Endometrium (tissue), 2 donors: ENCODE data around the gene RAP2A.

Source experiments
- FAIRE-seq: peaks from 2 replicates; lab custom pipeline; 2012; peaks lifted over from hg19 to GRCh38; lab: Jason Lieb, UNC
- donor health status: control.
- donor health status: control.

The RAP2A gene

GRCh38 chr13:97448503-97449251 lies 14.7 kb downstream of the RAP2A start:
- FAIRE-seq, result no peak

GRCh38 chr13:97454699-97455098 lies 20.7 kb downstream of the RAP2A start:
- no peak for FAIRE-seq

- no peak for FAIRE-seq
These were observed 22.1 kb downstream of the RAP2A start for GRCh38 chr13:97456047-97456446.

- FAIRE-seq, result no peak
These were observed 25.3 kb downstream of the RAP2A start for GRCh38 chr13:97459215-97459777.

GRCh38 chr13:97460004-97460775 lies 26.2 kb downstream of the RAP2A start:
- no peak for FAIRE-seq

- FAIRE-seq, result no peak
These were observed 26.9 kb downstream of the RAP2A start for GRCh38 chr13:97460853-97461252.

GRCh38 chr13:97464561-97464960 lies 30.6 kb downstream of the RAP2A start:
- FAIRE-seq, result no peak

GRCh38 chr13:97466722-97467121 lies 32.8 kb downstream of the RAP2A start:
- FAIRE-seq, result no peak

GRCh38 chr13:97468331-97468730 lies 34.4 kb downstream of the RAP2A start:
- no peak for FAIRE-seq

- no peak for FAIRE-seq
These were observed 37.7 kb downstream of the RAP2A start for GRCh38 chr13:97471711-97472110.

GRCh38 chr13:97474349-97474980 lies 40.5 kb downstream of the RAP2A start:
- peak; percentile 85 for FAIRE-seq

- no peak for FAIRE-seq
These were observed 41.0 kb downstream of the RAP2A start for GRCh38 chr13:97475011-97475410.

GRCh38 chr13:97477844-97478243 lies 43.9 kb downstream of the RAP2A start:
- peak; percentile 77 for FAIRE-seq

- no peak for FAIRE-seq
These were observed 44.3 kb downstream of the RAP2A start for GRCh38 chr13:97478247-97478646.

GRCh38 chr13:97483465-97483864 lies 49.5 kb downstream of the RAP2A start:
- FAIRE-seq, result no peak

- no peak for FAIRE-seq
These were observed 50.3 kb downstream of the RAP2A start for GRCh38 chr13:97484301-97484700.

- no peak for FAIRE-seq
These were observed 51.4 kb downstream of the RAP2A start for GRCh38 chr13:97485320-97485719.

GRCh38 chr13:97490702-97491307 lies 56.8 kb downstream of the RAP2A start:
- no peak for FAIRE-seq

GRCh38 chr13:97491452-97491851 lies 57.5 kb downstream of the RAP2A start:
- no peak for FAIRE-seq

- FAIRE-seq, result no peak
These were observed 58.3 kb downstream of the RAP2A start for GRCh38 chr13:97492257-97492656.

GRCh38 chr13:97492684-97493371 lies 58.9 kb downstream of the RAP2A start:
- FAIRE-seq, result no peak

- FAIRE-seq, result no peak
These were observed 59.5 kb downstream of the RAP2A start for GRCh38 chr13:97493456-97493855.
